Stimulated activated CD4-positive, alpha-beta T cell treated with anti-CD3 and anti-CD28 coated beads, Interleukin-15, amount 100 ng/mL, for 1 hour (primary cell): ENCODE results near the gene NPPC.
A peak's percentile ranks its signal among the peaks of the same experiment; 100 is the strongest.
"Not testable (repeated sequence)": the region's sequence is repeated elsewhere in the genome, so short reads cannot be mapped to it uniquely, and the experiment has no call there.

Source experiments
- DNase-seq, 2 donors: peaks; one replicate each; pipeline ENCODE4 v3.0.0-alpha.2; 2020; ENCODE audit warnings: low read depth in 1 of 2, low spot score in 1 of 2

Gene NPPC

GRCh38 chr2:231922311-231923009 lies 3.7 kb downstream of the NPPC start:
- no peak for DNase-seq

DNA sequence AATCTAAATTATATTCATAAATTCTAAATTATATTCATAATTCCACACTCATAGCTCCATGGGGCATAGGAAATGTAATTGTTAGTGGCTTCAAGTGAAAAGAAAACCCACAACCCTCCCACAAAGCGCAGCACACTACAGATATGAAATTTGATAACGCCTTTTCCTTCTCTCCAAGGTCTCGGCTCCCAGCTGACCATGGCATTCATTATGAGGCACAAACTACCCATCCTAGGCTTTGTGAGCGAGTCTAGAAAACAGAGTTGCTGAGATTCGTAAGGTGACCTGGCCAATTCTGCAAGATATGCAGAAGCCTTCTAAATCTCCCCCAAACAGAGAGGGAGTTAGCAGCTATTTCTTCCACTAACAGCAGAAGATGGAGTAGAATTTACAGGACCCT lies 5.4 kb downstream of the NPPC start:
- DNase-seq, result no peak

GRCh38 chr2:231920366-231920765 lies 5.8 kb downstream of the NPPC start:
- DNase-seq, result no peak

DNA sequence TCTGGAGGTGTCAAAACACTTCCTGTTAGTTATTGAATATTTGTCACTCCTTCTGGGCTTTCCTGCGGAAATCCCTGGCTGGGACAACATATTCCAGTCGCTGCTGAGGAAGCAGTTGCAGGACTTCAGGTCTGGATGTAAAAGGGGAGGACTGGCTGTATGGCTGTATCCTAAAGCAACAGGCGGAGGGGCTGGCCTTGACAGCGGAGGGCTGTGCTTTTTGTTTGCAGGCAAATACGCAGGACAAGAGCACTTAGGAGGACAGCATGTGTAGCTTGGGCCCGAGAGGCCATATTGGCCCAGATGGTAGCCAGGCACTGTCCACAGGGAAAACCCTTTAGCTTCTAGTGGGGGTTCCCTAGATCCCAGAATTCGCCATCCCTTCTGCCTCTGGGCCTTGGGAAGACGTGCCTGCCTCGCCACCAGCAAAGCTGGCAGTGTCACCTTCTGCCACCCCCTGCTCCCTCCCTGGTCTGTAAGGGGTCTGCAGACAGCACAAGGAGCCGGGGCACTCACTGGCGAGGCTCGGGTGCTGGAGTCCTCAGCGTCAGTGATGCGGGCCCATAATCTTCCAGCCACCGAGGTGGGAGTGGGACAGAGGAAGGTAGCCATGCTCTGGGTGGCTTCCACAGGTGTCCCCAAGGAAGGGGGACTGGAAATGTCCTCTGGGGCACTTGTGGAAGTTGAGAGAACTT lies 6.7 kb downstream of the NPPC start:
- DNase-seq, result no peak

DNA sequence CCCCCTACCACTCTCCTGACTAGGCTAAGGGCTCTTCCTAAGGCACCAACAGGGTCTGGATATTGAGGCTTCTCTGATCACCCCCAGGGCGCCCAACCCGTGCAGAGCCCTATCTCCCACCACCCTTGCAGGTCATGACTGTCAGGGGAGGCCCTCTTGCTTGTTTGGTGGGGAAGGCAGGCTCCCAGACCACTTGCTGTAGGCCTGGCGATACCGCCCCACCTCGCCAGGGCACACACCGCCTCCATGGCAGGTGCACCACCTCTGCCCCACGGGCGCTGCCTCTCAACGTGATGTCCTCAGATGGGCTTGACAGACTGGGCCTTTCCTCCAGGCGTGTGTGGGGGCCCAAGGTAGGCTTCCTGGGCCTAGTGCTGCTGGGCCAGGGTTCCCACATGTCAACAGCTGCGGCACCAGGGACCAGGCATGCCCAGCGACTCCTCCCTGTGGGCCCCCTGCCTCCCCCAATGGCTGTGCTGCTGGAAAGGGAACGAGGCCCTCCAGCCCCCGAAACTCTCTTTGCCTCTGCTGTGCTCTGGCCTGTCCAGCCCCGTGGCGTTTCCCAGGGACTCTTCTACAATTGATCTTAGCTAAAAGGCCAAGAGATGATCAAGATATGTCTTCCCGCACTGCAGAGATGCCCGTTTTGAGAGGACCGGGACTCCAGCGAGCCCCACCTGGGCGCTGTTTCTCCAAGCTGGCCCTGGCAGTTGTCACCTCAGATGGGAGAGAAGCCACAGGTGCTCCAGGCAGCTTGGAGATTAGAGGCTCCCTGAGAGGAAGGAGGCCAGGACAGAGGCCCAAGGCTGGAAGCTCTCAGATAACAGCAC lies 7.5 kb downstream of the NPPC start:
- no peak for DNase-seq

DNA sequence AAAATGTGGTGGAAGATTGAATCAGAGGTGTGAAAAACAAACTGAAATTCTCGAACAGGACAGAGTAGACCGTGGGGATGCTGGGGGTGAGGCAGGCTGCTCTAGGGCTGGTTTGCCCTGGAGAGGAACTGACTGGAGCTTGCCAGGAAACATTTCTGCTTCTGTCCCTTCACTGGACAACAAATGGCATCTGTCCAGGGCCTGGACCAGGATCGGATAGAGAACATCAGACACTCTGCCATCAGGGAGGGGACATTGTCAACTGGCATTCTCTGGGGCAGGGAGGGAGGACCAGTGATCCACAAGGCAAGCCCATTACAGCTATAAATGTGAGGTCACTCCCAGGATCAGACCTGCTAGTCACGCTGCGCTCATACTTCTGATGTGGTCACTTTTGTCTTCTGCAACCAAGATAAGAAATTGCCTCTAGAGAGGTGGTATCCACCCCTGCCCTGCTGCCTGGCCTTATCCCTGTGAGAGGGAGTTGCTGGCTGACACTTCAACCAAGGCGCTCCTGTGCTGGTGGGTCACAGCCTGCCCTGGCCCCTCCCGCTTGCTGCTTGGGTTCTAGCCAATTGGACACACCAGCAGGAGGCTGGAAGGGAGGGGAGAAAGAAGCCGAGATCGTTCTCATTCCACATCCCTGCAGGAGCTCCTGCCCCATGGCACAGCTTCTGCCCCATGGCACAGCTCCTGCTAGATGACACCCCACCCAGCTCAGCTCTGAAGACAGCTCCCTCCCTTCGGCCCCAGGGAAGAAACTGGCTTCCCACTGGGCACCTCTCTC lies 8.7 kb downstream of the NPPC start:
- no peak for DNase-seq

DNA sequence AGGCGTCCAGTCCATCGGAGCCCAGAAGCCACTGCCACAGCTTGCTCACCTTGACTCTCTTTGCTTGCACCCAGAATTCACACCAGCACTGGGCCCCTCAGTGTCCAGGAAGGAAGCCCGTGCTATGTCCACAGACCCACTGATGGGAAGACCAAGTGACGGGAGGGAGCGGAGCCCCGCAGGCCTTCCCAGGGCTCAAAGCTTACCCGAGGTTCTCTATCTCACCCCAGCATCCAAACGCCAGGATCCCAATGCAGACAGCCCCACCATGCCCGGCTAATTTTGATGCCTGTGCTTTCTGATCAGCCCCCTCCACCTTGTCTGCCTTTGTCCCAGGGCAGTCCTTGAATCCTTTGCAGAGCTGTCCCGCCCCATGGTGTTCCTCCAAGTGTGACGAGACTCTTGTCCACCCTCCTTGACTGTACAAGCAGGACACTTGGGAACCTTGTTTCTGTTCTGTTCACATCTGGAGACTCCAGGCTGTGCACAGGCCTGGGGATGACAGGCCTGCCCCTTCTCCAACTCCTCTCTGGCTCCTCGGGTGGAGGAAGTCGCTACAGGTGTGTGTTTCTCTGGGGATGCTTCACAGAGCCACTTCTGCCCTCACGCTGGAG lies 12.0 kb downstream of the NPPC start:
- DNase-seq, result no peak

GRCh38 chr2:231911381-231911780 lies 14.8 kb downstream of the NPPC start:
- DNase-seq, result no peak

DNA sequence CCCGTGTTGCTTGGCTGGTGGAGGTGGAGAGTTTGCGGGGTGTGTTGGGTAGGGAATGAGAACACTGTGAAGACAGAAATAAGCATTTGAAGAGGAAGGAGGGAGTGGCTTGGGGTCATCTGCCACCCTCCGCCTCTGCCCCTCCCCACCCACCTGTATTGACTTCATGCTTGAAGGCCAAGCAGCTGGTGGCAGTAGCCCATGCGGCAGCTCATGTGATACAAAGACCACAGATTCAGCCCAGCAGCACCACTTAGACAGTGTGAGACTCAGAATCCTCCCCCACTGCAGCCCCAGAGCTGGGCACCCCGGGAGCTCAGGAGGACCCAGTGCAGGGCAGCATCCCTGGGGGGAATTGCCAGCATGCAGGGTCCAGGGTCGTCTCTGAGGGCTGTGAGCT lies 15.4 kb downstream of the NPPC start:
- DNase-seq, result no peak

GRCh38 chr2:231910161-231910560 lies 16.0 kb downstream of the NPPC start:
- not testable (repeated sequence) for DNase-seq

- no peak for DNase-seq
Measured at GRCh38 chr2:231909631-231910030, 16.6 kb downstream of the NPPC start.

- no peak for DNase-seq
Measured at GRCh38 chr2:231908584-231908983, 17.6 kb downstream of the NPPC start.

DNA sequence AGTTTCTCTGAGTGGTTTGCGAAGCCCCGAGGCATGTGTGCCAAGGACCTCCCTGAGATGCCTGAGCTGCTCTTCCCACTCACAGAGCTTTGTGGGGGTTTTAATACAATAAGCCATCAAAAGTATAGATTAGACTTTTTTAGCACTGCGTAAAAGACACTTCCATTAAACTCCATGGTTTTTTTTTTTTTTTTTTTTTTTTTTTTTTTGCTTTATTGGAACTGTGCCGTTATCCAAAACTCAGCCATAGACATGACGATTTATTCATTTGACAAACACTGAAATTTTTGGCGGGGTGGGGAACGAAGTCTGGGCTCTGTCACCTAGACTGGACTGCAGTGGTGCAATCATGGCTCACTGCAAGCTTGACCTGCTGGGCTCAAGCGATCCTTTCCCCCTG lies 18.4 kb downstream of the NPPC start:
- no peak for DNase-seq

- no peak for DNase-seq
Measured at GRCh38 chr2:231905026-231905425, 21.2 kb downstream of the NPPC start.

GRCh38 chr2:231904161-231904611 lies 22.0 kb downstream of the NPPC start:
- DNase-seq, result no peak

DNA sequence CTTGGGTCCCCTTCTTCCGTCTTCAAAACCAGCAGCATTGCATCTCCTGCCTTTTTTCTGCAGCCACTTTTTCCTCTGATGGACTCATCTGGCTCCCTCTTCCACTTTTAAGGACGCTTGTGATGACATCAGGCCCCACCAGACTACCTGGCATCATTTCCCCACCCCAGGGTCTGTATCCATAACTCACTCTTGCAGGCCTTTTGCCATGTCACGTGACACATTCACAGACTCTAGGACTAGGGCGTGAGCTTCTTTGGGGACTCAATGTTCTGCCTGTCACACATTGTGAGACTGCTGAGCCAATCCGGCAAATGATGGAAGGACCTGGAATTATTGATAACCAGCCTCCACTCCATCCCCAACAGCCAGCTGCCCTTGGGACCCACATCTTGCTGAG lies 23.6 kb downstream of the NPPC start:
- no peak for DNase-seq

DNA sequence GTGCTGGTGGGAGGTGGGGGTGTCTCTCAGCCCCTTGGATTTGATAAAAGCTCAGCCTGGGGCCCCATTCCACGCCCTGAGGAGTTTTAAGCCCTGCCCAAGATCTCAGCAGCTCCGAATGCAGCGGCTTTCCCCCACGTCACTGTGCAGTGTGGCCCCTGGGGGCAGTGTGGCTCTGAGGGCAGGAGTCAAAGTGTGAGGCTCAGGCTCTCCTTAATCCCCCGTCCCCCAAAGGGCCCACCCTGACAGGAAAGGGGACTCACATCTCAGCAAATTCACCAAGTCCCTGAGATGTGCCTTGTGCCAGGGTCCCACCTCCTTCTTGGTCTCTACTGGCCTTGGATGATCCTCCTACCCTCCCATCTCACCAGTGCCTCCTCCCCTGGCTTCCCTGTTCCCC lies 25.2 kb downstream of the NPPC start:
- DNase-seq, result no peak

DNA sequence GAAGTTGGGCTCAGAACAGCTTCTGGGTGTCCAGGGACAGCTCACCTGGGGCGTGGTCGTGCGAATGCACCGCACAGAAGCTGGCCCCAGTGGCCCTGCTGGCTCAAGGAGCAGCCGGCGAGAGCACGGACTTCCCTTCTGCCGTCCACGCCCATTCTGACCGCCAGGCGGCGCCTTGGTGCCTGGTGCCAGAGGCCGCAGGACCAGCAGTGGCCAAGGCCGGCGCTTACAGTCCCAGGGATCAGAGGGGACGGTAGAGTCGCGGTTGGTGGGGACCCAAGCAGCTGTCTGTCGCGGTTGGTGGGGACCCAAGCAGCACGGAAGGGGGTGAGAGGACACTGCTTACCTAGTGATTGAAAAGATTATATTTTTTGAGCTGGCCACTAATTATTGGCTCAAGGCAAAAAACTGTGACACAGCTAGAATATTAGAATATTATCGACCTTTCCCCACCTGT lies 25.7 kb downstream of the NPPC start:
- DNase-seq, result peak; percentile 11 to 34

DNA sequence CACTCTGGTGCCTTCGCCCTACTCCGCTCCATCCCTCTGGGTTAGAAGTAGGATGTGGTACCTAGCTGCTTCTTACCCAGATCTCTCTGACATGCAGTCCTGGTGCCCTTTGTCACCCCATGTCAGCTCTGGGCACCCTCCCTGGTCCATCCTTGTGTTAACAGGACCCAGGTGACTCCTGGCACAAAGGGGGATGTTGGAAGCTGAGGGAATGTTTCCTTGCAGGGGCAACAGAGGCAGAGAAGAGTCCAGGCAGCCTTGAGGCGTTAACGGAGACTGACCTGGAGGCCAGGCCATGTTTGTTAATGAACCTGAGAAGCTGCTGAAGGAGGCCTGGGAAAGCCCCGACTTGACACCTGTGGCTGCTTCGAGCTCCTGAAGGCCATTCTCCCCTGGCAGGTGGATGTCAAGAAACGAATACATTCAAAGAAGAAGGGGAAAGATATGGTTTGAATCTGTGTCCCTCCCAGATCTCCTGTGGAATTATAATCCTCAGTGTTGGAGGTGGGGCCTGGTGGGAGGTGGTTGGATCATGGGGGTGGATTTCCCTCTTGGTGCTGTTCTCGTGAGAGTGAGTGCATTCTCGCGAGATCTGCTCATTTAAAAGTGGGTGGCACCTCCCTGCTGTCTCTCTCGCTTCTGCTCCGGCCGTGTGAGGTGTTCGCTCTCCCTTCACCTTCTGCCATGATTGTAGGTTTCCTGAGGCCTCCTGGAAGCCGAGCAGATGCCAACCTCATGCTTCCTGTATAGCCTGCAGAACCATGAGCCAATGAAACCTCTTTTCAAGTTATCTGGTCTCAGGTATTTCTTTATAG lies 31.4 kb downstream of the NPPC start:
- no peak for DNase-seq

DNA sequence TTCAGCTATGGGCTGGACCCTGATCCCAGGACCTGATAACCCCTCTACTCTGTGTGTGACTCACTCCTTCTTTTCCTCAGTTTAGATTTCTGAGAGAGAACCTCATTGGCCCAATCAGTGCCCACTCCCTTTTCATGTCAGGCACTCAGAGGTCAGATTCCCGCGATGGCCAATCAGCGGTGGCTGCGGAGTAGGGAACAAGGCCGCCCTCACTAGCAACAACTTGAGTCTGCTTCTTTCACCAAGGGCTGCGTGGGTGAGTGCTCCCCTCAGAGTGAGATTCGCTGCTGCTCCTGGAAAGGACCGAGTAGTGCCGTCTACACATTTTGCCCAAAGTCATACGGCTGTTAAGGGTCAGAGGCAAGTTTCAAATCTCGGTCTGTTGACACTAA lies 34.7 kb downstream of the NPPC start:
- no peak for DNase-seq
